Stomach smooth muscle (tissue), 2 donors: ENCODE results near the gene IFNAR1.

Source experiments
- H3K27ac ChIP-seq: one replicate; pipeline ENCODE4 v1.7.0; 2013; ENCODE audit warnings: mild to moderate bottlenecking, low read length, inconsistent platforms
- H3K27me3 ChIP-seq, 2 donors: one replicate each; pipeline ENCODE4 v1.7.0; 2013; ENCODE audit warnings: low read length in 2 of 2; ENCODE audit not compliant: insufficient read depth in 2 of 2, control insufficient read depth in 1 of 2
- H3K36me3 ChIP-seq, 2 donors: one replicate each; pipeline ENCODE4 v1.7.0; 2013; ENCODE audit warnings: low read length in 2 of 2; ENCODE audit not compliant: control insufficient read depth in 2 of 2, insufficient read depth in 2 of 2
- H3K4me1 ChIP-seq: one replicate; pipeline ENCODE4 v1.7.0; 2013; ENCODE audit warnings: low read length; ENCODE audit not compliant: control insufficient read depth, insufficient read depth
- H3K4me3 ChIP-seq, 2 donors: one replicate each; pipeline ENCODE4 v1.7.0; 2013; ENCODE audit warnings: low read length in 2 of 2
- H3K9ac ChIP-seq, 2 donors: one replicate each; pipeline ENCODE4 v1.7.0; 2013; ENCODE audit warnings: low read length in 2 of 2, mild to moderate bottlenecking in 1 of 2
- H3K9me3 ChIP-seq, 2 donors: one replicate each; pipeline ENCODE4 v1.7.0; 2013; ENCODE audit warnings: low read length in 2 of 2; ENCODE audit not compliant: control insufficient read depth in 2 of 2
- donor health status: healthy.
- donor health status: Pancreatic carcinoma.

IFNAR1 gene

DNA sequence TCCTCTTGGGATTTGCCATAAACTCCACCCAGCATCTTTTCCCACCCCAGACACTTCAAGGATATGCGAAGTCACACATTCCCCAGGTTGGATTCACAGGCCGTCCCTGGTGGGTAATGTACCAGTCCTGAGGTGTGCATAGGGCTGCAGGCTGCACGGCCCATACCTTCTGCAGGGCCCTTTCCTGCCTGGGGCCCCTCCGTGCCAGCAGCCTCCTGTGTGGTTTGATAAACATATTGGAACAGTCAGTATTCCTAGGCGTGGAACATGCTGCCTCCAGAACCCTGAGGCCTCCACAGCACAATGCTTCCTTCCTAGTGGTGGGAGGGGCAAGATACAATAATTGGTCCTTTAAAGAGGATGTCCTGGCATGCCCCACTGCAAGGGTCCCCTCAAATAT lies 32.0 kb upstream of the IFNAR1 start:
- no peak overlapping the region for H3K9ac ChIP-seq

DNA sequence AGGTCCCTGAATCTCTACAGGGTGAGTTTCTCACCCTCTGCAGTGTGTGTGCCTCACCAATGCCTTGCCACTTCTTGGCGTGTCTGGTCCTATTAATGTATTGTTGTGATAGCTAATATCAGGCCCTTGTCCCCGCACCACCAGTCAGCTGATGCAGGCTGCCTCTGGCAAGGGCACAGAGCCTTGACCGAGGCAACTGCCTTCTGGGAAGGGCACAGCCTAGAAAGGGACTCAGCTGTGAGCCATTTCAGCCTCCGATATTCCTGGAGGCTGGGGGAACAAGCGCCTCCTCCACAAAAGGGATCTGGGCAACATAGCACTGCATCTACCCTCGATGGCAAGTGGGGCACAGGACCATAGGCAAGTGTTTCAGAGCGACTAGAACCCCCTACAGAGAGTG lies 31.6 kb upstream of the IFNAR1 start:
- Histone ChIP-seq H3K27ac (no peak overlapping the region), H3K4me1 (no peaks in the 10 kb centered on the region), H3K9me3 (no peaks in the 10 kb centered on the region), H3K4me3 (no peak overlapping the region), H3K36me3 (peaks cover 18 to 31% of the 10 kb centered on the region in 2 donors), H3K27me3 (no peaks in the 10 kb centered on the region), H3K9ac (no peak overlapping the region)

More for the DNA sequence above, 32.0 kb upstream of the IFNAR1 start:
- H3K9me3 ChIP-seq, result no peaks in the 10 kb centered on the region
- H3K4me1 ChIP-seq, result no peaks in the 10 kb centered on the region
- H3K27me3 ChIP-seq, result no peaks in the 10 kb centered on the region
- no peak overlapping the region for H3K27ac ChIP-seq
- H3K36me3 ChIP-seq, result peaks cover 18 to 33% of the 10 kb centered on the region in 2 donors
- no peak overlapping the region for H3K4me3 ChIP-seq

DNA sequence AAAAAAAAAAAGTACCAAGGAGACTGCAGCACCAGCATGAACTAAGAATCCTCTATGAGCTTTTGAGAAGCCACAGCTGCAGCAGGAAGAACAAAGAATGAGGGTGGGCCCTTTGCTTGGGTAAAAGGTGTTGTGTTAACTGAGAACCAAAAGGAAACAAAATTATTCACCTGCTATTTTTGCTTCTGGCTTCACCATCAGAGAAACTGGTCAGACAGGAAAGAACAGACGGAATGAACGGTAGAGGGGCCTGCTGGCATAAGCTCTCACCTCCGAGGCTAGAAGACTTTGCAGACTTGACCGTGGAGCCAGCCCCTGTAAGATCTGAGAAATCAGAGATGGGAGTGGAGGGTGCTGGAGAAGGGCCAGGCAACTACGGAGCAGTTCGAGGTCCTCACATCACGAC lies 31.0 kb upstream of the IFNAR1 start:
- Histone ChIP-seq H3K27ac (no peak overlapping the region), H3K27me3 (no peaks in the 10 kb centered on the region), H3K9me3 (no peaks in the 10 kb centered on the region), H3K4me3 (no peak overlapping the region), H3K4me1 (no peaks in the 10 kb centered on the region), H3K36me3 (peaks cover 12 to 31% of the 10 kb centered on the region in 2 donors), H3K9ac (no peak overlapping the region)

DNA sequence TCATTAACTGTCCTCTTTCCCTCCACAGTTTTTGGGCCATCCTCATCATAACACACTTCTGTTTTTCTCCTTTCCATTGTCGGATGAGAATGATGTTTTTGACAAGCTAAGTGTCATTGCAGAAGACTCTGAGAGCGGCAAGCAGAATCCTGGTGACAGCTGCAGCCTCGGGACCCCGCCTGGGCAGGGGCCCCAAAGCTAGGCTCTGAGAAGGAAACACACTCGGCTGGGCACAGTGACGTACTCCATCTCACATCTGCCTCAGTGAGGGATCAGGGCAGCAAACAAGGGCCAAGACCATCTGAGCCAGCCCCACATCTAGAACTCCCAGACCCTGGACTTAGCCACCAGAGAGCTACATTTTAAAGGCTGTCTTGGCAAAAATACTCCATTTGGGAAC lies 28.6 kb upstream of the IFNAR1 start:
- no peak overlapping the region for H3K27ac ChIP-seq
- no peaks in the 10 kb centered on the region for H3K27me3 ChIP-seq
- no peaks in the 10 kb centered on the region for H3K4me1 ChIP-seq
- H3K36me3 ChIP-seq, result peaks cover 12 to 22% of the 10 kb centered on the region in 2 donors
- no peak overlapping the region for H3K9ac ChIP-seq
- H3K9me3 ChIP-seq, result no peaks in the 10 kb centered on the region
- no peak overlapping the region for H3K4me3 ChIP-seq

GRCh38 chr21:33299181-33299752 lies 25.5 kb upstream of the IFNAR1 start:
- H3K27me3 ChIP-seq, result no peaks in the 10 kb centered on the region
- no peak overlapping the region for H3K27ac ChIP-seq
- no peak overlapping the region for H3K4me3 ChIP-seq
- H3K9ac ChIP-seq, result no peak overlapping the region
- peaks cover 3 to 7% of the 10 kb centered on the region in 2 donors for H3K36me3 ChIP-seq
- no peaks in the 10 kb centered on the region for H3K9me3 ChIP-seq
- no peaks in the 10 kb centered on the region for H3K4me1 ChIP-seq

DNA sequence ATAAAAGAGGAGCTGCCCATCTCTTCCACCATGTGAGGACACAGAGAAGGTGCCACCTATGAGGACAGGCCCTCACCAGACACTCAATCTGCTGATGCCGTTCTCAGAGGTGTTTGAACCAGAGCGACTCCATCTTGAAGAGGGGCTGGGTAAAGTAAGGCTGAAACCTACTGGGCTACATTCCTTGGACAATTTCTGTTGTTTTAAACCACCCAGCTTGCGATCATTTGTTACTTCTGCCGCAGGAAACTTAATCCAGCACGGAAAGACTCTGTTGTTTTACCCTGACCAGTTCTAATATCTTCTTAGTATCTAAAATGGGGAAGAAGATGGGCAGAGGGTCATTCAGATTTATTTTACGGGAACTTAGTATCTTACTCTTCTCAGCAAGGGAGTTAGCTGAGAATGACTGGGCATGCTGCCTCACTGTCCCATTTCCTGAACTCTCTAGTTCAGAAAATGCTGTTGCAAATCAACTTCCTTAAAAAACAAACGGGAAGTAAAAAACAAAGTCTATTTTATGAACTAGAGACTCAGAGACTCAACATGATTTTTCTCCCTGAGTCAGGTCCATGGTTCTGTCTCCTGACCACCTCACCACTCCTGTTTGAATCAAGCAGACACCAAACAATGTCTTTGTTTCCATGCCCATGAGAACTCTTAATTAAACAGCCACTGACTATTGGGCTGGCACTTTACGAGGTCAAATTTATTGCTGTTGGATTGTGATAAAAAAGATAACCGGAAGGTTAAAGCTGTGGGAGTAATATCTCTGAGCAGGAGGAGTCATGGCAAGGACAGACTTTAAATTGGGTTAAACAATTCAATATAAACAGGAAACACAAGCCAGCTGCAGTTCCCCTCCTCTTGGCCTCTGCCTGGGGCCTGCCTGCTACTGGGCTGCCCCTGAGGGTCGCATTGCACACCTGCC lies 23.8 kb upstream of the IFNAR1 start:
- H3K9me3 ChIP-seq, result no peaks in the 10 kb centered on the region
- H3K36me3 ChIP-seq, result peaks cover 3% of the 10 kb centered on the region in 2 donors
- H3K4me1 ChIP-seq, result no peaks in the 10 kb centered on the region
- no peaks in the 10 kb centered on the region for H3K27me3 ChIP-seq
- H3K9ac ChIP-seq, result no peak overlapping the region
- no peak overlapping the region for H3K4me3 ChIP-seq
- no peak overlapping the region for H3K27ac ChIP-seq

DNA sequence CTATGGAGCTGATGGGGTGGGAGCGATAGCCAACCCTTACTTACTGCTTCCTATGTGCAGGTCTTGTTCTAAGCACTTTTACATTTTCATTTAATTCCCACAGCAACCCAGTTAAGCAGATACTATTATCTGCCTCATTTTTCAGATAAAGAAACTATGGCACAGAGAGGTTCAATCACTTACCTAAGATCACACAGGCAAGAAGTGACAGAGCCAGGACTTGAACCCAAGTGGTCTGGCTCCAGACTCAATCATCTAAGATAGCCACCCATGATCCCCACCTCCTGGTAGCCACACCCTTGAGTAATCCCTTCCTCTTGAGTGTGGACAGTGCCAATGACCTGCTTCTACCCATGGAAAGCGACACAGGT lies 23.2 kb upstream of the IFNAR1 start:
- H3K9me3 ChIP-seq, result no peaks in the 10 kb centered on the region
- no peak overlapping the region for H3K27ac ChIP-seq
- H3K27me3 ChIP-seq, result no peaks in the 10 kb centered on the region
- no peaks in the 10 kb centered on the region for H3K4me1 ChIP-seq
- no peak overlapping the region for H3K9ac ChIP-seq
- no peaks in the 10 kb centered on the region for H3K36me3 ChIP-seq
- no peak overlapping the region for H3K4me3 ChIP-seq

- no peaks in the 10 kb centered on the region for H3K36me3 ChIP-seq
- H3K4me3 ChIP-seq, result no peak overlapping the region
- H3K4me1 ChIP-seq, result no peaks in the 10 kb centered on the region
- H3K27me3 ChIP-seq, result no peaks in the 10 kb centered on the region
- no peak overlapping the region for H3K9ac ChIP-seq
- no peak overlapping the region for H3K27ac ChIP-seq
- H3K9me3 ChIP-seq, result no peaks in the 10 kb centered on the region
Measured at GRCh38 chr21:33302055-33302454, 22.7 kb upstream of the IFNAR1 start.

DNA sequence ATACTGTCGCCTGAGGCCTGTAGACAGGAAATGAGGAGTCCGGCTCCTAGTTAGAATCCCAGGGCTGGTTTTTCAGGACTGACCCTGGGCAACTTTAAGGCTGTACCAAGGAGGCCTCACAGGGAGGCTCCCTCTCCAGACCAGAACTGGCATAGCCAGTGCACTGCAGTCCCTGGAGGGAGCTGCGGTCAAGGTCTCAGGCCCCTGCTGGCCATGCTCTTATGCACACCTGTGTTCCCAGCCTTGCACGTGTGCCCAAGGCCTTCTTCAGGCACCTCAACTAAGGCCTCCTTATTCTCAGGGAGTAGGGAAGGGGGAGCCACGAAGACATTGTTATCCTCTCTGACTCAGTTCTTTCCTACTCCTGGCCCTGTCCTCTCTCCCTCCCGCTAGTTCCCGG lies 22.0 kb upstream of the IFNAR1 start:
- Histone ChIP-seq H3K27ac (no peak overlapping the region), H3K36me3 (no peaks in the 10 kb centered on the region), H3K9me3 (no peaks in the 10 kb centered on the region), H3K4me1 (no peaks in the 10 kb centered on the region), H3K27me3 (no peaks in the 10 kb centered on the region), H3K9ac (no peak overlapping the region), H3K4me3 (no peak overlapping the region)

DNA sequence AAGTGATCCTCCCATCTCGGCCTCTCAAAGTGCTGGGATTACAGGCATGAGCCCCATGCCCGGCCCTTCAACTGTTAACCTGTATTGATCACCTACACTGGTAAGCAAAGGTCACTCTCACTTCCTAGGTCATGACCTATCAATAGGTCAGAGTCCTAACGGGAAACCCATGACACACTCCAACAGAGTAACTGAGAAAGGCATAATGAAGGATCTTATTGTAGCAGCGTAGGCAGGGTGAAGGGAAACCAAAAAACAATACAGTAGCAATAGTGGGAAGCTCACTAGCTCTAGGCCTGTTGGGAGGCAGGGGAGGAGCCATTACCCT lies 19.5 kb upstream of the IFNAR1 start:
- Histone ChIP-seq H3K27me3 (no peaks in the 10 kb centered on the region), H3K27ac (no peak overlapping the region), H3K4me3 (no peak overlapping the region), H3K36me3 (no peaks in the 10 kb centered on the region), H3K4me1 (no peaks in the 10 kb centered on the region), H3K9me3 (peaks cover 0 to 4% of the 10 kb centered on the region in 2 donors), H3K9ac (no peak overlapping the region)

DNA sequence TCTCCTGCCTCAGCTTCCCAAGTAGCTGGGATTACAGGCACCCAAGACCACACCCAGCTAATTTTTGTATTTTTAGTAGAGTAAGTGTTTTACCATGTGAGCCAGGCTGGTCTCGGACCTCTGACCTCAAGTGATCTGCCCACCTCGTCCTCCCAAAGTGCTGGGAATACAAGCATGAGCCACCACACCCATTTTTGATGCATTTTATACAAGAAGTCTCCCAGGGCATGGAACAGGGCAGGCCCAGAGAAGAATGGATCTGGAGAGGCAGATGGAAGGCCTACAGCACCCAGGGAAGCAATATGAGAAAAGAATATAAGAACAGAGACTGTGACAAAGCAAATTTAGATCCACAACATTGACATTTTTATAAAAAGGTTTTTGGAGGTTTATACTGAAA lies 18.8 kb upstream of the IFNAR1 start:
- Histone ChIP-seq H3K4me1 (no peaks in the 10 kb centered on the region), H3K4me3 (no peak overlapping the region), H3K9me3 (peaks cover 0 to 4% of the 10 kb centered on the region in 2 donors), H3K27ac (no peak overlapping the region), H3K36me3 (no peaks in the 10 kb centered on the region), H3K27me3 (no peaks in the 10 kb centered on the region), H3K9ac (no peak overlapping the region)
